GM18505 (cell line): Measurements from ENCODE around the gene PRKD2.

Experiments used
- ATAC-seq: cut with Tn5 transposase; IDR thresholded peaks from one replicate; pipeline ENCODE4 v1.9.1; 2021; ENCODE audit not compliant: unreplicated experiment
- POLR2A ChIP-seq: IDR thresholded peaks from 4 replicates; pipeline ENCODE4 v1.6.1; 2011; ENCODE audit warnings: borderline replicate concordance; ENCODE audit not compliant: insufficient read depth, insufficient read length; ENCODE audit errors: extremely low read depth

Gene PRKD2

GRCh38 chr19:46648060-46648960, 68.6 kb downstream of the PRKD2 start:
- no peak for ATAC-seq
- no peak for TF ChIP-seq POLR2A

DNA sequence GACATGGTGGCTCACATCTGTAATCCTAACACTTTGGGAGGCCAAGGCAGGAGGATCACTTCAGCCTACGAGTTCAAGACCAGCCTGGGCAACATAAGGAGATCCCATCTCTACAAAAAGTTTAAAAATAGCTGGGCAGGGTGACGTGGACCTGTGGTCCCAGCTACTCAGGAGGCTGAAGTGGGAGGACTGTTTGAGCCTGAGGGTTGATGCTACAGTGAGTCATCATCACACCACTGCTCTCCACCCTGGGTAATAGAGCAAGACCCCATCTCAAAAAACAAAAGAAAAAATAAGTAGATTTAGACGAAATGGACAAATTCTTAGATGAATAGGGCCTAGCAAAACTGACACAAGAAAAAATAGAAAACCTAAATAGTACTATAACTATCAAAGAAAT, 70.5 kb downstream of the PRKD2 start:
- TF ChIP-seq POLR2A = no peak
- no peak for ATAC-seq

- TF ChIP-seq POLR2A = no peak
- no peak for ATAC-seq
Measured at GRCh38 chr19:46644720-46645119, 72.2 kb downstream of the PRKD2 start.

DNA sequence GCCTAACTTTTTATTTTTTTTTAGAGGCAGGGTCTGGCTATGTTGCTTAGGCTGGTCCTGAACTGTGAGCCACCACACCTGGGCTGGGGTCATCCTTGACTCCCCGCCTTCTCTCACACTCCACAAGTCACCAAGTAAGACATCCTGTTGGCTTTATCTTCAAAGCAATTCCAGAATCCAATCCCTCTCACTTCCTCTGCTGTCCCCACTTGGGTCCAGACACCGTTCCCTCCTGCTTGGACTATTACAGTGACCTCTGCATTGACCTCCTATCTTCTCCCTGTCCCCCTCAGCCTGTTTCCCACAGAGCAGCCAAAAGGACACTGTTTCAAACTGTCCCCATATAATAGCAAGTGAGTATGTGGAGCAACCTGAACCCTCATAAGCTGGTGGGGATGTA, 76.3 kb downstream of the PRKD2 start:
- no peak for TF ChIP-seq POLR2A
- ATAC-seq = no peak

DNA sequence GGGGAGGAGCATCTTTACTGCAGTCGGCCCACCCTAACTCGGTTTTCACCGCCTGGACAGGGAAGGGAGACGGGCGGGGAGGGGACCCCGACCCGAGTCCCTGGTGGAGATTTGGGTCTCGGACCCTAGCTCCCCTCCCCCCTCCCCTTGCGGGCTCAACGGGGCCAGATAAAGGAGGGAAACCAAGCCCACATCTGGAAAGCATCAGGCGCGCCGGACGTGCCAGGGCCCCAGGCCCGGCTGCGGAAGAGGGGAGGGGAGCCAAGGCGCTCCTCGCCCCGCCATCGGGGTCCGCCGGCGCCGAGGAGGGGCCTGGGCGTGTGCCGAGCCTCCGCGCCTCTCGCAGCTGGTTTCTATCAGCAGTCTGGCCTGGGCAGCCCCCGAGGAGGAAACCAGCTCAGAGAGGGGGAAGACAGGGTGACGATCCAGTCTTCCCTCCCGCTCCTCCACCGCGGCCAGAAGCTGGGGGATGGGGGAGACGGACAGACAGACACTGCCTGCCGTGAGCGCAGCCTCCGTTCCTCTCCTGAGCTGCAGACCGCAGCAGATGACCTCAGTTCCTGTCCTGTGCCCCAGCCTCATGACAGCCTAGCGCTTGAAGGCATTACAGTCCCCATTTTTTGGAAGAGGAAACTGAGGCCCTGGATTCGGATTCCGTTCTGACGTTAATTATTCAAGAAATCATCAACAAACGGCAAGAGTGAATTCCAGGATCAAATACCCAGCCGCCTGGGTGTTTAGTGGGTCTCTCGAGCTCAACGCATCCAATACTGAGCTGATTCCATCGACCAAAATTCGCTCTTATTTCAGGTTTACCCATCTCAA, 77.3 kb downstream of the PRKD2 start:
- no peak for TF ChIP-seq POLR2A
- ATAC-seq = peak; percentile 6

DNA sequence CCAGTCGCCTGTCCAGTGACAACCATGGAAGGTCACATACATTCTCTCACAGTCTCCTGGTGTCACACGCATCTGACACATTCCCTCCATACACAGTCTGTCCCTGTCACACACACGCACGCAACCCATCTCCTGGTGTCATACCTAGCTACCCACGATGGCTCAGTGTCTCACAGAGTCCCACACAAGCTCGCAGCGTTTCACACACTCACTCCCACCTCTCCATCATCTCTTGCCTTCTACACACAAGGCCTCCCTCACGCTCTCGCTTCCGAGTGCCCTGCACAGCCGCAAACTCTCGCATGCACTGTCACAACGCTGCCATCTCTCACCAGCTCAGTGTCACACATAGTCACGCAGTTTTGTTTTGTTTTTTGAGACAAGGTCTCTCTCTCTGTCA, 79.7 kb downstream of the PRKD2 start:
- TF ChIP-seq POLR2A = no peak
- ATAC-seq = no peak

DNA sequence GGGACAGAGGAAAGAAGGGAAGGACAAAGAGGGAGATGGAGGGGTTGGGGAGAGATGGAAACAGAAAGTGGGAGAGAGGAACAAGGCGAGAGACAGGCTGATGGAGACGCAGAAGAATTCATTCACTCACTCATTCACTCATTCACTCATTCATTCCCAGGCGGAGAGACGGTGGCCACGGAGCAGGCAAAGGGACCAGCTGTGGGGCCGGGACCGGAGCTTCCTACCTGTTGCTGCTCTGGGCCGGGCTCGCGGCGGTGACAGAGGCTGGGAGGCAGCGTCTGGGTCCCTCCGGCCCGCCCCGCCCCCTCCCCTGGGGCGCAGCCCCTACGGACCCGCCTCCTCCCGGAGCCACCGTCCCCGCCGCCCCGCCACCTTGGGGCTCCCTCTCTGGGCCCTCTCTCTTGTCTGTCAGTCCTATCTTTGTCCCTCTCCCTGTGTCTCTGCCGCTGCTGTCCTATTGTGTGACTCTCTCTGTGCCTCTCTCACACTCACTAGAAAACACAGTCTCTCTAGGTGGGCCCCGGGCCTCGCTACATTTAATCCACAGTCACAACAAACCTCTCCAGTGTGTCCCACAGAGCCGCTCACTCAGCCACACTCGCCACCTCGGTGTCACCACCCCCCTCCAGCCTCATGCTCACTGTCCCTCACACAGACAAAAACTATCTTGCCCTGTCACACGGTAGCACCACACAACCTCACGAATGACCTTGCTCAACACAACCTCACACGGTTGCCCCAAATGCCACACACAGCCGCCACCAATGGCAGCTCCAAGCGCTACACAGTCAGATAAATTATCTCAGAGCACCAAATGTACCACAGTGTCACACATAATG, 80.8 kb downstream of the PRKD2 start, which contains the start of gene GNG8:
Gene GNG8, minus strand, starts transcription at position 283 of the 842 bp plus-strand sequence. CDS start 1,520 bp downstream, outside the sequence.
- no peak for ATAC-seq

GRCh38 chr19:46634656-46635218, 82.2 kb downstream of the PRKD2 start:
- no peak for TF ChIP-seq POLR2A
- no peak for ATAC-seq

More for the DNA sequence above, 80.8 kb downstream of the PRKD2 start, which contains the start of gene GNG8:
- no peak for TF ChIP-seq POLR2A

DNA sequence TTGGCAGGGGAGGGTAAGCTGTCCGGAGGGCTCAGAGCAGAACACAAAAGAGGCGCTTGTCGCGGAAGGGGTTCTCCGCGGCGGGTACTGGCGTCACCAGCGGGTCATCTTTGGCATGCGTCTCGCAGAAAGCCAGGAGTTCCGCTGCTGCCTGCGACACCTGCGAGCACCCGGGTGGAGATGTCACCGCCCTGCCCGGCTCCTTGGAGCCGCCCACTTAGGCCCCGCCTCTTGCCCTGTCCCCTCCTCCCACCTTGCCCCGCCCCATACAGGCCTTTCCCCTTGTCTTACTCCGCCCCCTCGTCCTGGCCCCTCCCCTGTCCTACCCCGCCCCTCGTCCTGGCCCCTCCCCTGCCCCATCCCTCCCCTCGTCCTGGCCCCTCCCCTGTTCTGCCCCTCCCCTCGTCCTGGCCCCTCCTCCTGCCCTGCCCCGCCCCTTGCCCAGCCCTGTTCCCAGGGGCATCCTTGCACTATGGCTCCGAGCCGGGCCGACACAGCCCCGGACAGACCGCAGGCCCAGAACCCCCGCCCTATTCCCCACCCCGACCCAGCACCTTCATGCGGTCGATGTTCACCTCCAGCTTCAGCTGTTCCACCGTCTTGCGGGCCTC, 82.8 kb downstream of the PRKD2 start:
- ATAC-seq = no peak
- TF ChIP-seq POLR2A = no peak

DNA sequence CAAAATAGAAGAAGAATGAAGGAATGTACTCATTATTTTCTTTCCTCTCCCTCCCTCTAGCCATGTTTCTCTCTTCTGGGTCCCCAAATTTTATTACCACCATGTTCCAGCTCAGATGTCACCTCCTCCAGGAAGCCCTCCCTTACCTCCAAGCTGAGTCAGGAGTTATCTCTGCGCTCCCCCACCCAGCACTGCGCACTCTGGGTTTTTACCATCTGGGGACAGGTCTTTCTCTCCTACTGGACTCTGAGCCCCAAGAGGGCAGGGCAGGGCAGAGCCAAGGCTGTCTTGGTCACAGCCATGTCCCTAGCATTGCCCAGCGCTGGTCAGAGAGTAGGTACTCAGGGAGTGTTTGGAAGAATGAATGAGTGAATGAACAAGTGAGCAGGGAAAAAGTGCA, 83.8 kb downstream of the PRKD2 start:
- no peak for ATAC-seq
- no peak for TF ChIP-seq POLR2A

- no peak for TF ChIP-seq POLR2A
- no peak for ATAC-seq
Measured at GRCh38 chr19:46631481-46631880, 85.4 kb downstream of the PRKD2 start.

DNA sequence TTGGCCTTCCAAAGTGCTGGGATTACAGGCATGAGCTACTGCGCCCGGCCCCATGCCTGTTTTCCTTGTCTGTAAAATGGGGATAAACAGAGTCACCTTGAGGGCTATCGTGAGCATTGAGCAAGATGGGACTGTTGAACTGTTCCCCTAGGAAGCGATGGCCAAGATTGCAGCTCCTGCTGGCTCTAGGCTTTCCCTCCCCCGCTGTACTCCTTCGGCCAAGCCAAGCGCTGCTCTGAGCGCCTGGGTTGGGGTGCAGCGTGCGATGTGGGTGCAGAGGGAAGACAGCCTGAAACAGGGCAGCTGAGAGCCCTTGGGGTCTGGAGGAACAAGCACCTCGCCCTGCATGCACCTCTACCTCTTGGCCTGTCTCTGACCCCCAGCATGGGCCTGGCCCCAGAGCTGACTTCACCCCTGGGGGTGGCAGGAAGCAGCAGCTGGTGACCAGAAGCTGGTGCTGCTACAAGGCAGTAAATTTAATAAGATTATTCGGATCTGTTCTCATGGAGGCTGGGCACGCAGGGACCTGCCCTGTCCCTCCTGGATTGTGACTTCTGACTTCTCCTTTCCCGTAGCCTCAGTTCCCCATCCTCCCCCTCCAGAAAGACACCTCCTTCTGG, 86.2 kb downstream of the PRKD2 start:
- no peak for ATAC-seq
- TF ChIP-seq POLR2A = no peak
